ENCODE results near the gene FOXL3.
"Not testable (repeated sequence)": the region's sequence is repeated elsewhere in the genome, so short reads cannot be mapped to it uniquely, and the experiment has no call there.

The FOXL3 gene

DNA sequence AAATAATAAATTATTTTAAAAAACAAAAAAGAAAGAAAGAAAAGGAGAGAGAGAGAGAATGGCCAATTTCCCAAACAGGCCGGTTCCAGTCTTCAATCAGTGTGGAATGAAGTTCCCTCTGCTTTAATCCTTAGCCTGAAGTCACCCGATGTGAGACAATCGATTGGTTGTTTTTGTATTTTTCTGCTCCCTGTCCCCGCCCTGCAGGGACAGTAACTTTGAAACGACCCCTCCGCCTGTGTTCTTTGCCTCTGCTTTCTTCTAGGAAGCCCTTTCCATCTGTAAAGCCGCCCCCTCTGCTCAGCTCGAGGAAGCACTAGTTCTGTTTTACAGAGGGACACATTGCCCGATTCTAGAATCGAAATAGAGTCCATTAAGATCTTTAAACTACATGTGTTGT lies 33.4 kb downstream of the FOXL3 start:
- DNase-seq (ENCODE audit: low read depth): no peak

DNA sequence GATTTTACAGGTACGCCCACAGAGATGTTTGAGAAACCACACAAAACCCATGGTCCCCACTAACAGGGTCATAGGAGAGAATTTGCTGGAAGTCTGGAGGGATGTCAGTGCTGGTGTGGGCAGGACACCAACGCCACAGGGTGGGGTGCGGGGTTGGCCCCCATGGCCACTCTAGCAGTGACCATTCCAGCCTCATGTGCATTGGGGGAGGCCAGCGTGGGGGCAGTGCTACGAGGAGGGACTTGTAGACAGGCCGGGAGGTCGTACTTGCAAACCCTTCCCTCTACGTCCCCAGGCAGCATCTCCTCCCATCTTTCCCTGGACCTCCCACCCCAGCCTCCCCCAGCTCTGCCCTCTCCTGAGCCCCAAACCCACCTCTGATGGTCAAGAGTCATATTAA lies 34.0 kb downstream of the FOXL3 start:
- DNase-seq (ENCODE audit: low read depth): no peak

DNA sequence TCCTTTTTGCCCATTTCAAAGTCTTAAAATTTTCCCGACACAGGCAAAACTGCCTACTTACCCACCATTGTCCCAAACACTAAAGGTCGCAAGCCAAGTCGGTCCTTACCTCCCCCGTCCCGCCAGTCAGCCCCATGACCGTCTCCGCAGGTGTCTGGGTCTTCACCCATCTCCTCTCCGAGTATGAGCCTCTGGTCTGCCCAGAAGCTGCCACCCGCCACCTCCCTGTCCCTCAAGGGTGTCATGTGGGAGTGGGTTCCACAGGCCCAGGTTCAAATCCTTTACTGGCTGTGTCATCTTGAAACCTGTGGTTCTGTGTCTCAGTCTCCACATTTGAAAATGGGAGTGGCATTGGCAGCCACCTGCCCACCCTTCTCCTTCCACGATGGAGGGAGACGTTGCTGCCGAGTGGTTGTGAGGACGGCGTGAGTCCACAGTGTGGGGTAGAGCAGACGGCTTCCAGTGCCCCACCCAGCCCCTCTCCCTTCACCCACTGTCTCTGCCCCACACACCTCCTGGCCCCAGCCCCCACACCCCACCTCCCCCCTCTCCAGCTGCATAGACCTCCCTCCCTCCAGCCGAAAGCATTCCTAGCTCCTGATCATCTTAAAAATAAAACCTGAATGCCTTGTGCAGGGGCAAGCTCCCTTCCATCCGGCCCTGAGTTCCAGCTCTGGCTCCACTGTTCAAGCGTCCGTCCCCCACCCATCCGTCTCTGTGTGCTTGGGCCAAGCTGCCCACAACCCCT lies 35.3 kb downstream of the FOXL3 start:
- no peak for DNase-seq (ENCODE audit: low read depth)

DNA sequence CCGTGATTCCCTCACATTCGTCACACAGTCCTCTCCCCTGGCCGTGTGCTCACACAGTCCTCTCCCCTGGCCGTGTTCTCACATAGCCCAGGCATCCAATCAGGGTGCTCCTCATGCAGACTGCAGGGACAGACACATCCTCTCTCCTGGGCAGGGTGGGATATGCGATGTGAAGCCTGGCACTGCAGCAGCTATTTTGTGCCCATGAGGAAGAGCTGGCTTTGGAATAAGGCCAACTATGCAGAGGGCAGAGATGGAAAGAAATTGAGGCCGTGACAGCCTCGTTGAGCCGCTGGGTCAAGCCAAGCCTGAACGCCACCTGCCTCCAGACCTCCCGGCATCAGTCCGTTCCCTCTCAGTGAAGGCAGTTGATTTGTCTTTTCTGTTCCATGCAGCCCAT lies 35.8 kb downstream of the FOXL3 start:
- DNase-seq (ENCODE audit: low read depth): no peak

DNA sequence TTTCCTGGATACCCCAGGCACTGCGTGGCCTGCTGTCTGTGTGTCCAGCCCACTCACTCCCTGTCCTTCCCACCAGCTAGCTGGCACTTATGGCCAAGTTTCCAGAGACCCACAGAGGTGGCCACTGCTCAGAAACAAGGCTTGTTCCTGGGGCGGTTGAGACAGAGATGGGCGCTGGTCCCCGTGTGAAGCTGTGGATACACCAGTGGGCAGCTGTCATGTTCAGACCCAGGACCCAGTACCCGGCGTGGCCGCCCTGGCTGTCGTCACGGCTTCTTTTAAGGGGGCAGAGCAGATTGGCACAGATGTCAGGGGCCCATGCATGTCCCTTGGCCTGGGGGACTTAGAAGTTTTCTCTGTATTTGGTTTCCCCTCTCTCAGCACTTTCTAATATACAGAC lies 36.3 kb downstream of the FOXL3 start:
- no peak for DNase-seq (ENCODE audit: low read depth)

DNA sequence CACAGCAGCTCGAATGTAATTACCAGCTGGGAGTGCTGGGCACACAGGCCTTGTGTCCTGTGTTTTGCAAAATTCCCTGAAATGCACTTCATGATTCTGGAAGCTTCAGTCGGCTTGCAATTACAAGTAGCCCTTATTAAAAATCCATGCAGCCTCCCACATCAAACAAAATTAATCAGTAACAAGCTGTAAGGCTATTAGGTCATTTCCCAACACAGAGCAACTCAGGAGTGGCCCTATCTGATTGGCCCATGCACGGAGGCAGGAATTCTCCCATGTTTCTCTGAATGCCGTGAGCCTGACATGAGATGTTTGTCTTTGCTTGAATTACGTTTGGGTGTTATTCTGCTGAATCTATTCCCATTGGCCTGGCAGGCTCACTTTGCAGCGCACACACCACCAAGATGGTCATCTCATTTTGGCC lies 36.9 kb downstream of the FOXL3 start:
- no peak for DNase-seq (ENCODE audit: low read depth)

DNA sequence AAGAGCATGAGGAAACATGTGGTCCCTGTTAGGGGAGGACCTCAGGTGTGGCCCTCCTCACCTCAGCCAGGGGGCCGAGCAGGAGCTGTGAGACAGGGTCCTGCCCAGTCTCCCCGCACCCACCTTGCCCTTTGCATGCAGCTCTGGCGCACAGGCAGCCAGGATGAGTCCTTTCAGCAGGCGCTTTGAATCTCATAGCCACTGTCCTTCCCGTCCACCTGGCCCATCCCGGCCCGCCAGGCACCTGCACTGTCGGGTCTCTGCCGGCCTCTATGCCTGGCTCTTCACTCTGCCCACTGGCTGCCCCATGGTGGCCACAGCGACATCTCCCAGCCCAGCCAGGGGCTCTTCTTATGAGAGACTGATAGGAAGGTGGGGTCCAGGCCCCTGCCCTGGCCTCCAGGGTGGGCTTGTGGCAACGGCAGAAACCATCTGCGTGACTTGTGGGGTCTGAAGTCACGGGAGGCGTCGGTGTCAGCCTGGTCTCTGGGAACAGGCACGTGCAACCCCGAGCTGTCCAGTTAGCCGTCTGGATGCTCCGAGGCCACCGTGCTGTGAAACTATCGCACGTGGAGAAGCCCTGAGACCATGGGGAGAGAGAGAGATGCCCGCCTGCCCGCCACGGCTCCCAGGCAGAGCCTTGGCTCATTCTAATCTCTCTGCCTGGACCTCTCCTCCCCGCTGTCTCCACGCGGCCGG lies 37.4 kb downstream of the FOXL3 start:
- DNase-seq (ENCODE audit: low read depth): no peak

DNA sequence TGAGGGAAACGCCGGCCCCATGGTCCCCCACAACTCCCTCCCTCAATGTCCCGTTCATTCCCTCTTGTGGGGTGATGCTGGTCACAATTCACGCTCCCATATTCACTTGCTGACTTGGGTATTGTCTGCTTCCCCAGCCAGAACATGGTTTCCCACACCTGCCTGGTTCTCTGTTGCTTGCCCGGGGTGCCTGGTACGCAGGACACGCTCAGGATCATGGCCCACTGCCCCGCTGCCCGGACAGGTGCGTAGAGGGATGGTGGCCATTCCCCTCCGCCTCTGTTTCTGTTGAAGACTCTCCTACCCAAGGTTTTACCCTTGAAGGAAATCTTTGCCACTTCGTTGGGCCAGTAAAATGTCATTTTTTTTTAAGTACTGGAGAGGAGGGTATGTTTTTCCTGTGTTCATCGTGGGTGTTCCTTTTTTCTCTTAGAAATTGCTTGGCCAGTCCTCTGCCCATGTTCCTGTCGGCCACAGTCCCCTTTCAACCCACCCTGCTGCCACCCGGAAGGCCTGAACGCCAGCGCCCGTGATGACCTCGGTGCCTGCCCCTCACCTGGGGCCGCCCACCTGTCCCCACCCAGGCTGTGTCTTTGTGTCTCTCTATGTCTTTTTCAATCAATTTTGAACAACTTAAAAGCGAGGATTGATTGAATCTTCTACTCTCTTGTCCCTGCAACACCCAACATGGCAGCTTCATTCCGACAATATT lies 38.2 kb downstream of the FOXL3 start:
- DNase-seq (ENCODE audit: low read depth): no peak

DNA sequence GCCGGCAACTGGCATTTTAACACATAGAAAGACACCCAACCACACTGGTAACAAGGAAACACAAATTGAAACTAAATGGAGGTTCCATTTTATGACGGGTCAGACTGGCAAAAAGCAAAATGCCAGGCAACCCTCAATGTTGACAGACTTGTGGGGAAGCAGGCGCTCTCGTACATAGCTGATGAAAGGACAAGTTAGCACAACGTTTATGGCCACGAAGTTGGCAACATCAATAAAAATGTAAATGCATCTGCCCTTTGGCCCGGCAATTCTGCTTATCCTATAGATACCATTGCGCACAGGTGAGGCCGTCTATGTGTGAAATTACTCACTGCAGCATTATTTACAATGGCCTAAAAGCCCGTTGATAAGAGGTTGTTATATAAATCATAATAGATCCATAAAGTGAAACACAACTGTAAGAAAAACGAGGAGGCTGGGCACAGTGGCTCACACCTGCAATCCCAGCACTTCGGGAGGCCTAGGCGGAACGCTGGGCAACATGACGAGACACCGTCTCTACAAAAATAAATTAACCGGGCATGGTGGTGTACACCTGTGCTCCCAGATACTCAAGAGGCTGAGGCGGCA lies 39.8 kb downstream of the FOXL3 start:
- no peak for DNase-seq (ENCODE audit: low read depth)

DNA sequence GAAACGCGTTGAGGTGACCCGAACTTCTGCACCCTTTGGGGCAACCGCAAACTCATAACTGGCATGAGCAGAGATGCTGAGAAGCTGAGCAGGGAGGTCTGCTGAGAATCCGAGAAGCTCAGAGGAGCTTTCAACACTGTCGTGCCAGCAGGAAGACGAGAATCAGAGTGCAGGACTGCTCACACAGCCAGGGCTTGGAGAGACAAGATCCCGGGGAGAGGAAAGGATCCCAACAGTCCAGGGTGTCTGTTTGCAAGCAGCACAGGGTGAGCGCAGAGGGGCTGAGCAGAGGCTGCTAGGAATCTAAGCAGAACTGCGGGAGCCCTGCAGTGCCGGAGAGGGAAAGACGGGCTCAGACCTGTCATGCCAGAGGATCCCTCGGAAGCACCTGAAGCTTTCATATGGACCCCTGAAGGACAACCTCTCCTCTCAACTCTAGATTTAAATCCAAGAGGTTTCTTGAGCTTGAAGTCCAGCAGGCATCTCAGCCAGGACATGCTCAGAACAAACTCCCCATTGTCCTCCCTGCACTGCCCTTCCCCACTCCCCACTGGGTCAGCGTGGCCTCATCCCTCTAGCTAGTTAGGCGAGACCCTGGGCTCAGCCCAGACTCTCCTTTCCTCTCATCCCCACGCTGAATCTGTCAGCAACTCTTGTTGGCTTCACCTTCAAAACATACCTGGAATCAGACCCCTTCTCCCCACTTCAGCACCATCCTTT lies 40.7 kb downstream of the FOXL3 start:
- no peak for DNase-seq (ENCODE audit: low read depth)

DNA sequence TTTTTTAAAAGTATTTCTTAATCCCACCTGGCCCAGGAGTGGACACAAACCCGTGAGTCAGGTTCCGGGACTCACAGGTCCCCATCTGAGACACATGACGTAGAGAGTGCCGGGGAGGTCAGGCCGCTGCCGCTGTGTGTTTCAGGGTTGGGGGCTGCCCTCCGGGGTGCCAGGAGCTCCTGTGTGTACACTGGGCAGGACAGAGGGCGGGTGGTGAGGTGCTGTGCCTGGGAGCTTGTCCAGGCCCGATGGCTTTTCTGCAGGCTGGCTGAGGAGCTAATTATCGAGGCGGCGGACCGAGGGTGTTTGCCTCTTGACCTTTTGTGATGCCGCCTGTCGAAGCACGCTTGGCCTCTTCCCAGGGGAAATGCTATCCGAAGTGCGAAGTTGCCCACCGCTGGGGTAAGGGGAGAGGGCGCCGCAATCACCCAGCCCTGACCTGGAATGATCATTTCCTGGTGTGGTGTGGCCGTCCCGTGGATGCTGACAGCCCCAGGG lies 42.1 kb downstream of the FOXL3 start:
- DNase-seq (ENCODE audit: low read depth): no peak

DNA sequence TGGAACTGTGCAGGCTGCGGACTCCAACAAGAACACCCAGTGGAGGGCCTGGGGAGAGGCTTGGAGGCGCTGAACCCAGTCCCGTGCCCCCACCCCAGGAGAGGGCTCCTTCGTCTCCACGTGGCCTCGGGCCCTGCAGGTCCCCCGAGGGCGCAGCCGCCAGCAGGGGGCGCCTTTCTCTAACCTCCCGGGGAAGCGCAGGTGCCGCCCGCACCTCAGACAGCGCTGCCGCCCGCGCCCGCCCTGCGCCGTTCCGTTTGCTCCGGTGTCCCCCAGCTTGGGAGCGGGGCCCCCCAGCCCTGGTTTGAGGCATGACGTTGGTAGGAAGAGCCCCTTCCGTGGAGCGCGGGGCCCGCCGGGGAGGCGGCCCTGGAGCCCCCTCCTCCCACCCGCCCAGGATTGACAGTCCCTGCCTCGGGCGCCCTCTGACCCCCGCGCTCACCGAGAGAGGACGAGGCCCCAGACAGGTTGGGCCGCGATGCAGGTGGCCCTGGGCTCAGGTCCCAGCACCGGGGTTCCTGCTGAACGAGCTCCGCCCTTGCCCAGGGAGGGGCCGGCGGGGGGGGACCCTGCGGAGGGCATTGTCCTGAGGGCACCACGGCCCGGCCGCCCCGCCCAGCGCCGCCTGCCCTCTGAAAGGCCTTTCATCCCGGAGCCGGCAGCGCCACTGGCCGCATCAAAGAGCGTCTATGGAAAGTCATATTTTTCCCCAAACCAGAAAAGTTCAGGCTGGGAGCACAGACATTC lies 42.8 kb downstream of the FOXL3 start:
- peak; percentile 83 for DNase-seq (ENCODE audit: low read depth)

DNA sequence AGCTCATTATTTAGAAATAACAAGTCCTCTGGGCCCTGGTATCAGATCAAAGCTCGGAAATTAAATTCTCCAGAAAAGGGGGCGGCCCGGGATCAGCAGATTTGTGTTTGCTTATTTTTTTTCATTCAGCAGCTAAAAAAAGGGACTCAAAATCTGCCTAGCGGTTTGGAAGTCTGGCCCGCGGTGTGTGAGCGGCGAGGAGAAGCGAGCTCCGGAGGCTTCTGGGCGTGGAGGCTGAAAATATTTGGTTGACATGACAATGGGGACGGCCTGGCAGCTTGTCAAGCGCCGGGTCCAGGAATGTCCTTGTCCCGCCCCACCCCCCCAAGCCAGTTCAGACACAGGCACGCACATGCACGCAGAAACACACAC lies 43.4 kb downstream of the FOXL3 start:
- DNase-seq (ENCODE audit: low read depth): no peak

DNA sequence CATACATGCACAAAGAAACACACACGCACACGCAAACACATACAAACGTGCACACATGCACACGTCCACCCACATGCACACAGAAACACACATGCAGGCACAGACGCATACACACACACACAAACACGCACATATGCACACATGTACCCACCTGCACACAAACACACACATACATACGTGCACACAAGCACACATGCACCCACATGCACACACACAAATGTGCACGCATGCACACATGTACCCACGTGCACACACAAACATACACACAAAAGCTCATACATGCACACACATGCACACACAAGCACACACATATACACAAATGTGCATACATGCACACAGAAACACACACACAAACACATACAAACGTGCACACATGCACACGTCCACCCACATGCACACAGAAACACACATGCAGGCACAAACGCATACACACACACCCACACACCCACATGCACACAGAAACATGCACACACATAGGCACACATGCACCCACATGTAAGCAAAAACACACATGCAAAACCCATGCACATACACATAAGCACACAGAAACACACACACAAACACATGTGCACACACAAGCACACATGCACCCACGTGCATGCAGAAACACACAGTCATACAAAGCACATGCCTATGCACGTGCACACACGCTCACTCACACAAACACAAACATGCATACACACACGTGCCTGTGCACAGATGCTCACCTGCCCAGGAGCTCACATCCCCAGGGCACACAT lies 44.8 kb downstream of the FOXL3 start:
- no peak for DNase-seq (ENCODE audit: low read depth)

DNA sequence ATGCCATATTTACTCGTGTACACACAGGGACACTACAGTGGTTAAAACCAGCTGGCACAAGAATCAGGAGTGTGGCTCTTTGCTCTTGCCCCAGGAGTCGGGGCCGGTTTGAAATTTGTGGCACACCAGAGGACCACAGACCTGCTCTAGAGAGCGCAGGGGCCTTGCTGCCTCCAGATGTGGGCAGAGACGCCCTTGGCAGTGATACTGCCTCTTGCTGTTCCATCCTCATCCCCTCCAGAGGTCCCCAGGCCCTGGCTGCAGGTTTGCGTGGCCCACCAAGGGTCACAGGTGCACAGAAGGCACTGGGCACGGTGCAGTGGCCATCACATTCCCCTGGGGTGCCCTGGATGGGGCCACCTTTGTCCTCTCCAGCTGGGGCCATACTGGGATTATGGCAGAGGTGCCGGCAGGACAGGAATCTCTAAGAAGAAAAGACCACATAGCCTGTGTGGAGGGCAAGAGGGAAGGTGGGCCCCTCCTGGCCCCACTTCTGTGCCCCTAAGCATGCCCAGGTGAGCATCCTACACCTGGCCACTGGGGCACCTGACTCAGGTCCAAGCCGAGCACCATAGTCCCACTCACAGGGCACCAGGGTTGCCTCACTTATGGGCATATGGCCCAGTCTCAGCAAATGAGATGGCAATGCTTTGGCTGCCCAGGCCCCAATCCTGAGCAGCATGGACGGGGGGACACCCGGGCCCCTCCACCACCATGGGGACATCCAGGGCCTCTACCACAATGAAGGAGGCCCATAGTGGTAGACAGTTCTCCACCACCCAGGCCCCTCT lies 45.6 kb downstream of the FOXL3 start:
- DNase-seq (ENCODE audit: low read depth): no peak

DNA sequence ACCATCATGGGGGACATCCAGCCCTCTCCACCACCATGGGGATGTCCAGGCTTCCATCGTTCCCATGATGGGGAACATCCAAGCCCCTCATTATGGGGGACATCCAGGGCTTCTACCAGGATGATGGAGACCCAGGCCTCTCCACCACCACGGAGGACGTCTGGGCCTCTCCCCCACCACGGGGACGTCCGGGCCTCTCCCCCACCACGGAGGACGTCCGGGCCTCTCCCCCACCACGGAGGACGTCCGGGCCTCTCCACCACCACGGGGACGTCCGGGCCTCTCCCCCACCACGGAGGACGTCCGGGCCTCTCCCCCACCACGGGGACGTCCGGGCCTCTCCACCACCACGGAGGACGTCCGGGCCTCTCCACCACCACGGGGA lies 46.2 kb downstream of the FOXL3 start:
- not testable (repeated sequence) for DNase-seq (ENCODE audit: low read depth)

DNA sequence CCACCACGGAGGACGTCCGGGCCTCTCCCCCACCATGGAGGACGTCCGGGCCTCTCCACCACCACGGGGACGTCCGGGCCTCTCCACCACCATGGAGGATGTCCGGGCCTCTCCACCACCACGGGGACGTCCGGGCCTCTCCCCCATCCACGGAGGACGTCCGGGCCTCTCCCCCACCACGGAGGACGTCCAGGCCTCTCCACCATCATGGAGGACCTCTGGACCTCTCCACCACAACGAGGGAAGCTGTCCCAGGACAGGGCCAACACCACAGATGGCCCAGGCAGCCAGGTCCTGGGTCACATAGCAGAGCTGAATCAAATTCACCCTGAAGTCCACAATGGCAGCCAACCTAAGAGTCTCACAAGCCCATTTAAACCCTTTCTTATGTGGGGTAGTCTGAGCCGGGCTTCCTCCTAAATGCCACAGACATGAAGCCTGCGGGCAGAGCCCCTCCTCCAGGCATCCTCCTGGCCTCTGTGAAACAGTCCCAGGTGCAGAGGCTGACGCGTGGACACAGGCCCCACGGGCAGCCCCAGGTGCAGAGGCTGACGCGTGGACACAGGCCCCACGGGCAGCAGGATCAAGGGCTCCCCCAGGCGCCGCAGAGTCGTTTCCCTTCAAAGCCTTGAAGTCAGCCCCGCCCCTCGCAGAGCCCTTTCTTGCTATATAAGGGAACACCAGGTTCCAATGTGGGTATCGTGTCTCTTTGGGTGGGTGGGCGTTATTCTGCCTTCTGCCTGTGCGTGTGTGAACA lies 47.0 kb downstream of the FOXL3 start:
- DNase-seq (ENCODE audit: low read depth): no peak

DNA sequence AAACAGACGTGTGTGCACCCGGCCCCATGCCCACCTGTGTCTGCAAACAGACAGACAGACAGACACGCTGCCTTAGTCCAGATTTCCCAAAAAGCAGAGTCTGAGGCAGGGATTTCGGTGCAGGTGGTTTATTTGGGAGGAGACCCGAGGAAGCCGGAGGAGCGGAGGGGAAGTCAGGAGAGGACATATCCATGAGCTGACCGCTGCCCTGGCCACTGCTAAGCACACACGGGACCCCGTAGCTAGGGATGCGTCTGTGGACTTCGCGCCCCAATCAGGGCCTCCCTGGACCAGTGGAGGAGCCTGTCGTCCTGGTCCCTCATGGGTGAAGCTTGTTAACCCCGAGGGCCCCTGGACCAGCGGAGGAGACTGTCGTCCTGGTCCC lies 47.6 kb downstream of the FOXL3 start:
- DNase-seq (ENCODE audit: low read depth): no peak

Data from activated T-helper 9 cell treated with anti-CD3 and anti-CD28 coated beads, Interleukin-2, amount 50 U/mL, for 16 hours (primary cell).